Measurements from ENCODE around the gene SPIB.

- TF ChIP-seq CTCF (conservative IDR thresholded peaks at IDR 0.05; ENCODE audit: low read depth in 2 of 2) = no peak
- TF ChIP-seq POLR2AphosphoS5 (IDR thresholded peaks at IDR 0.05; ENCODE audit: low read depth) = no peak
- TF ChIP-seq STAT1 (IDR thresholded peaks at IDR 0.05; ENCODE audit: unreplicated experiment) = no peak
- TF ChIP-seq EZH2 (IDR thresholded peaks at IDR 0.05; ENCODE audit: low read depth, unreplicated experiment) = no peak
- TF ChIP-seq ZNF114 (CRISPR knock-in tag; IDR thresholded peaks at IDR 0.05) = no peak
- TF ChIP-seq NANOG (IDR thresholded peaks at IDR 0.05; ENCODE audit: borderline replicate concordance) = no peak
Observed at GRCh38 chr19:50377517-50377916, 41.2 kb upstream of the SPIB start.
